Measurements from ENCODE around the gene FOXP4. TPM values are rescaled to one million over a fixed set of nuclear protein-coding genes. Genes with fewer than 3 reads are reported as not detected.

The FOXP4 gene
- total and polyA plus RNA-seq, 2 of the 13 experiments (the other 11 are each of a cell fraction or from before 2014, with no cell fraction given): 11.0 to 12.4 TPM

GRCh38 chr6:41564448-41565142, 18.4 kb downstream of the FOXP4 start:
- Histone ChIP-seq H3K36me3 (replicated peaks in 1 of 2; ENCODE audit: control insufficient read depth in 1 of 2, insufficient read depth in 2 of 2, low read length in 2 of 2) (peaks cover 38 to 77% of the 10 kb centered on the region in 2 experiments), H3K4me1 (ENCODE audit: insufficient read depth, low read length) (peaks cover 86% of the 10 kb centered on the region), H3K27me3 (ENCODE audit: control insufficient read depth in 1 of 2, insufficient read depth in 2 of 2, low read length in 2 of 2) (no peaks in the 10 kb centered on the region), H4K20me1 (ENCODE audit: insufficient read depth, low read length) (peaks cover 44% of the 10 kb centered on the region; the same call in 1 of the 2 replicates), H3K4me2 (ENCODE audit: low read depth, low read length) (no peak overlapping the region), H3K27ac (ENCODE audit: extremely low read length, insufficient read depth, low read length) (no peak overlapping the region), H3K9ac (ENCODE audit: insufficient read depth, low read depth, low read length) (no peak overlapping the region), H3K9me3 (ENCODE audit: low read length) (no peaks in the 10 kb centered on the region), H3K79me2 (ENCODE audit: insufficient read depth, low read length) (peaks cover 56% of the 10 kb centered on the region), H3K4me3 (replicated peaks in 1 of 3; ENCODE audit: insufficient read depth in 1 of 3, low read depth in 2 of 3, low read length in 3 of 3) (no peak overlapping the region), H2AFZ (ENCODE audit: low read length) (no peak overlapping the region)
- ChIA-PET CTCF (ENCODE audit: low intra/inter-chr PET ratio, low total read pairs) (no interaction called here), POLR2A (no interaction called here)
- DNase-seq (ENCODE audit: low spot score) (no peak), ATAC-seq (no peak), FAIRE-seq (no peak)
- BruUV-seq (replicated peaks): no TSS peak
- WGBS (ENCODE audit: low lambda C conversion rate): 92% methylated on average over 5 of the region's 5 CpGs
- intact Hi-C loops (cut with micrococcal nuclease; ENCODE audit: unreplicated experiment) (no loop called here), in situ Hi-C loops (cut with HindIII; ENCODE audit: extremely low pct_ligation_motif_present, low pct_unique_long_range_greater_than_20kb) (no loop called here)
- TF ChIP-seq MTA3 (CRISPR knock-in tag; IDR thresholded peaks at IDR 0.05) (no peak), PHF21A (CRISPR knock-in tag; IDR thresholded peaks at IDR 0.05) (peak; percentile 23; the same call in 1 of the 2 replicates), IKZF1 (IDR thresholded peaks at IDR 0.05) (no peak), RBM22 (optimal IDR thresholded peaks at IDR 0.05; ENCODE audit: low read length) (peak; percentile 21), HES4 (CRISPR knock-in tag; IDR thresholded peaks at IDR 0.05; ENCODE audit: borderline replicate concordance) (no peak), TCF7L2 (IDR thresholded peaks at IDR 0.05; ENCODE audit: low read depth, low read length) (no peak), CREM (IDR thresholded peaks at IDR 0.05) (no peak), CREM (CRISPR knock-in tag; IDR thresholded peaks at IDR 0.05) (no peak), CHD4 (IDR thresholded peaks at IDR 0.05; ENCODE audit: borderline replicate concordance, low read length) (peak; percentile 56; the same call in 1 of the 2 replicates), EEA1 (CRISPR knock-in tag; IDR thresholded peaks at IDR 0.05; ENCODE audit: borderline replicate concordance) (no peak), MAFG (CRISPR knock-in tag; IDR thresholded peaks at IDR 0.05) (no peak), IRX3 (CRISPR knock-in tag; IDR thresholded peaks at IDR 0.05; ENCODE audit: borderline replicate concordance, low read depth) (no peak), BRD4 (CRISPR knock-in tag; IDR thresholded peaks at IDR 0.05) (no peak), HNF4A (CRISPR knock-in tag; IDR thresholded peaks at IDR 0.05) (peak; percentile 49; the same call in 1 of the 2 replicates), ZNF501 (CRISPR knock-in tag; IDR thresholded peaks at IDR 0.05) (no peak; the same call in 1 of the 2 replicates), GATAD2A (CRISPR knock-in tag; IDR thresholded peaks at IDR 0.05) (no peak), ZNF205 (CRISPR knock-in tag; IDR thresholded peaks at IDR 0.05) (no peak), ZNF296 (CRISPR knock-in tag; conservative IDR thresholded peaks at IDR 0.05) (no peak), ZNF605 (CRISPR knock-in tag; IDR thresholded peaks at IDR 0.05) (no peak), PHF5A (CRISPR knock-in tag; IDR thresholded peaks at IDR 0.05; ENCODE audit: low read depth, unreplicated experiment) (no peak), ZNF629 (CRISPR knock-in tag; conservative IDR thresholded peaks at IDR 0.05) (peak; percentile 69), MXD1 (CRISPR knock-in tag; IDR thresholded peaks at IDR 0.05) (no peak), ZBTB20 (CRISPR knock-in tag; IDR thresholded peaks at IDR 0.05; ENCODE audit: borderline replicate concordance, low read depth) (no peak), ZNF451 (CRISPR knock-in tag; IDR thresholded peaks at IDR 0.05) (0 out of 2 replicates have a peak, but pooled peaks have one; percentile 11), HOXA5 (CRISPR knock-in tag; IDR thresholded peaks at IDR 0.05) (no peak)

Measured in HepG2 (cell line).